ENCODE measurements around the gene ATP11B. TPM values are rescaled to one million over a fixed set of nuclear protein-coding genes. Genes with fewer than 3 reads are reported as not detected.
"Not testable (repeated sequence)": the region's sequence is repeated elsewhere in the genome, so short reads cannot be mapped to it uniquely, and the experiment has no call there.

ATP11B gene
- total and polyA plus RNA-seq, 5 donors from 2014 or later, result 26.8 to 151 (median 39.5) TPM

- Histone ChIP-seq H3K36me3 (ENCODE audit: control insufficient read depth, insufficient read depth, low read length) (peaks cover 74% of the 10 kb centered on the region), H3K4me1 (ENCODE audit: control insufficient read depth, insufficient read depth, low read length, poor library complexity, severe bottlenecking) (no peaks in the 10 kb centered on the region), H3K27ac (ENCODE audit: insufficient read depth, low read length, poor library complexity, severe bottlenecking) (no peak overlapping the region), H3K4me3 (ENCODE audit: low read depth, low read length) (no peak overlapping the region), H3K9me3 (ENCODE audit: control insufficient read depth in 2 of 2, low read length in 2 of 2) (no peaks in the 10 kb centered on the region), H3K27me3 (ENCODE audit: control insufficient read depth, insufficient read depth, low read length) (no peaks in the 10 kb centered on the region)
- Mint-ChIP-seq H3K4me1 (peaks cover 0 to 21% (median 0%) of the 10 kb centered on the region in 4 donors), H3K9me3 (no peaks in the 10 kb centered on the region), H3K27me3 (no peaks in the 10 kb centered on the region), H3K36me3 (peaks cover 58% of the 10 kb centered on the region), H3K27ac (no peak overlapping the region), H3K4me3 (no peak overlapping the region)
- DNase-seq (no peak), ATAC-seq (ENCODE audit: low read depth in 2 of 2) (no peak)
Observed at GRCh38 chr3:182848906-182849305, 55.6 kb downstream of the ATP11B start.

GRCh38 chr3:182855076-182855475 is 61.8 kb downstream of the ATP11B start:
- Mint-ChIP-seq H3K27me3 (no peaks in the 10 kb centered on the region), H3K4me1 (peaks cover 5 to 28% (median 8%) of the 10 kb centered on the region in 4 donors), H3K4me3 (no peak overlapping the region), H3K36me3 (peaks cover 40% of the 10 kb centered on the region), H3K9me3 (no peaks in the 10 kb centered on the region), H3K27ac (no peak overlapping the region)
- Histone ChIP-seq H3K27me3 (ENCODE audit: control insufficient read depth, insufficient read depth, low read length) (no peaks in the 10 kb centered on the region), H3K4me3 (ENCODE audit: low read depth, low read length) (no peak overlapping the region), H3K9me3 (ENCODE audit: control insufficient read depth in 2 of 2, low read length in 2 of 2) (no peaks in the 10 kb centered on the region), H3K4me1 (ENCODE audit: control insufficient read depth, insufficient read depth, low read length, poor library complexity, severe bottlenecking) (no peaks in the 10 kb centered on the region), H3K27ac (ENCODE audit: insufficient read depth, low read length, poor library complexity, severe bottlenecking) (no peak overlapping the region), H3K36me3 (ENCODE audit: control insufficient read depth, insufficient read depth, low read length) (peaks cover 52% of the 10 kb centered on the region)
- ATAC-seq (ENCODE audit: low read depth in 2 of 2), result no peak
- DNase-seq, result no peak

GRCh38 chr3:182861348-182861747 is 68.0 kb downstream of the ATP11B start:
- Mint-ChIP-seq H3K4me3 (no peak overlapping the region), H3K36me3 (peaks cover 31% of the 10 kb centered on the region), H3K27ac (peak overlapping the region in 1 of 3 donors; percentile 26), H3K27me3 (no peaks in the 10 kb centered on the region), H3K4me1 (peaks cover 21 to 35% (median 26%) of the 10 kb centered on the region in 4 donors), H3K9me3 (no peaks in the 10 kb centered on the region)
- peaks cover 50% of the 10 kb centered on the region for H3K36me3 ChIP-seq (ENCODE audit: control insufficient read depth, insufficient read depth, low read length)
- H3K27ac ChIP-seq (ENCODE audit: insufficient read depth, low read length, poor library complexity, severe bottlenecking), result no peak overlapping the region
- no peaks in the 10 kb centered on the region for H3K9me3 ChIP-seq (ENCODE audit: control insufficient read depth in 2 of 2, low read length in 2 of 2)
- no peaks in the 10 kb centered on the region for H3K27me3 ChIP-seq (ENCODE audit: control insufficient read depth, insufficient read depth, low read length)
- ATAC-seq (ENCODE audit: low read depth in 2 of 2) (no peak), DNase-seq (peak in 1 of 3 donors; percentile 3)
- no peak overlapping the region for H3K4me3 ChIP-seq (ENCODE audit: low read depth, low read length)
- peaks cover 5% of the 10 kb centered on the region for H3K4me1 ChIP-seq (ENCODE audit: control insufficient read depth, insufficient read depth, low read length, poor library complexity, severe bottlenecking)

GRCh38 chr3:182862159-182862860 is 69.0 kb downstream of the ATP11B start:
- no peaks in the 10 kb centered on the region for H3K9me3 ChIP-seq (ENCODE audit: control insufficient read depth in 2 of 2, low read length in 2 of 2)
- peaks cover 5% of the 10 kb centered on the region for H3K4me1 ChIP-seq (ENCODE audit: control insufficient read depth, insufficient read depth, low read length, poor library complexity, severe bottlenecking)
- H3K27me3 ChIP-seq (ENCODE audit: control insufficient read depth, insufficient read depth, low read length), result no peaks in the 10 kb centered on the region
- Mint-ChIP-seq H3K4me1 (peaks cover 18 to 31% (median 26%) of the 10 kb centered on the region in 4 donors), H3K27ac (peak overlapping the region in 2 of 3 donors; percentile 15 to 69), H3K27me3 (no peaks in the 10 kb centered on the region), H3K4me3 (peak overlapping the region in 1 of 4 donors; percentile 52), H3K36me3 (peaks cover 28% of the 10 kb centered on the region), H3K9me3 (no peaks in the 10 kb centered on the region)
- H3K36me3 ChIP-seq (ENCODE audit: control insufficient read depth, insufficient read depth, low read length), result peaks cover 57% of the 10 kb centered on the region
- no peak overlapping the region for H3K27ac ChIP-seq (ENCODE audit: insufficient read depth, low read length, poor library complexity, severe bottlenecking)
- ATAC-seq (ENCODE audit: low read depth in 2 of 2) (peak in 1 of 2 donors; percentile 50), DNase-seq (peak in 1 of 3 donors; percentile 69)
- no peak overlapping the region for H3K4me3 ChIP-seq (ENCODE audit: low read depth, low read length)

- Histone ChIP-seq H3K4me1 (ENCODE audit: control insufficient read depth, insufficient read depth, low read length, poor library complexity, severe bottlenecking) (no peaks in the 10 kb centered on the region), H3K27me3 (ENCODE audit: control insufficient read depth, insufficient read depth, low read length) (no peaks in the 10 kb centered on the region), H3K36me3 (ENCODE audit: control insufficient read depth, insufficient read depth, low read length) (peaks cover 88% of the 10 kb centered on the region), H3K4me3 (ENCODE audit: low read depth, low read length) (no peak overlapping the region), H3K27ac (ENCODE audit: insufficient read depth, low read length, poor library complexity, severe bottlenecking) (no peak overlapping the region), H3K9me3 (ENCODE audit: control insufficient read depth in 2 of 2, low read length in 2 of 2) (no peaks in the 10 kb centered on the region)
- no peak for DNase-seq
- H3K27me3 Mint-ChIP-seq, result no peaks in the 10 kb centered on the region
- H3K4me3 Mint-ChIP-seq, result no peak overlapping the region
- peaks cover 0 to 13% (median 3%) of the 10 kb centered on the region in 4 donors for H3K4me1 Mint-ChIP-seq
- H3K27ac Mint-ChIP-seq, result no peak overlapping the region
- H3K9me3 Mint-ChIP-seq, result no peaks in the 10 kb centered on the region
- no peak for ATAC-seq (ENCODE audit: low read depth in 2 of 2)
- H3K36me3 Mint-ChIP-seq, result peaks cover 40% of the 10 kb centered on the region
Observed at GRCh38 chr3:182869059-182869458, 75.8 kb downstream of the ATP11B start.

- not testable (repeated sequence) for H3K4me3 Mint-ChIP-seq; H3K4me1 ChIP-seq (ENCODE audit: control insufficient read depth, insufficient read depth, low read length, poor library complexity, severe bottlenecking); H3K9me3 ChIP-seq (ENCODE audit: control insufficient read depth in 2 of 2, low read length in 2 of 2); H3K9me3 Mint-ChIP-seq; H3K27me3 ChIP-seq (ENCODE audit: control insufficient read depth, insufficient read depth, low read length); ATAC-seq (ENCODE audit: low read depth in 2 of 2); H3K27ac ChIP-seq (ENCODE audit: insufficient read depth, low read length, poor library complexity, severe bottlenecking); H3K27me3 Mint-ChIP-seq; H3K27ac Mint-ChIP-seq; DNase-seq; H3K4me3 ChIP-seq (ENCODE audit: low read depth, low read length)
- Mint-ChIP-seq H3K36me3 (peaks cover 45% of the 10 kb centered on the region), H3K4me1 (peaks cover 0 to 10% (median 0%) of the 10 kb centered on the region in 4 donors)
- H3K36me3 ChIP-seq (ENCODE audit: control insufficient read depth, insufficient read depth, low read length), result peaks cover 87% of the 10 kb centered on the region
Observed at GRCh38 chr3:182870917-182871316, 77.6 kb downstream of the ATP11B start.

GRCh38 chr3:182879031-182879611 is 85.8 kb downstream of the ATP11B start:
- Mint-ChIP-seq H3K27me3 (no peaks in the 10 kb centered on the region), H3K36me3 (peaks cover 24% of the 10 kb centered on the region)

More at GRCh38 chr3:182879031-182879611, 85.8 kb downstream of the ATP11B start:
- Histone ChIP-seq H3K36me3 (ENCODE audit: control insufficient read depth, insufficient read depth, low read length) (peaks cover 68% of the 10 kb centered on the region), H3K9me3 (ENCODE audit: control insufficient read depth in 2 of 2, low read length in 2 of 2) (no peaks in the 10 kb centered on the region), H3K27me3 (ENCODE audit: control insufficient read depth, insufficient read depth, low read length) (no peaks in the 10 kb centered on the region), H3K27ac (ENCODE audit: insufficient read depth, low read length, poor library complexity, severe bottlenecking) (no peak overlapping the region), H3K4me1 (ENCODE audit: control insufficient read depth, insufficient read depth, low read length, poor library complexity, severe bottlenecking) (no peaks in the 10 kb centered on the region), H3K4me3 (ENCODE audit: low read depth, low read length) (no peak overlapping the region)
- Mint-ChIP-seq H3K27ac (peak overlapping the region in 1 of 3 donors; percentile 16), H3K9me3 (no peaks in the 10 kb centered on the region), H3K4me3 (no peak overlapping the region), H3K4me1 (peaks cover 0 to 19% (median under 1%) of the 10 kb centered on the region in 4 donors)
- no peak for DNase-seq
- no peak for ATAC-seq (ENCODE audit: low read depth in 2 of 2)
